Muscle layer of duodenum (tissue), 2 donors: ENCODE measurements around the gene DBNL.

Experiments used
- H3K27ac ChIP-seq: one replicate; pipeline ENCODE4 v1.7.0; 2013; ENCODE audit warnings: mild to moderate bottlenecking, low read length
- H3K27me3 ChIP-seq: one replicate; pipeline ENCODE4 v1.7.0; 2013; ENCODE audit warnings: low read depth, mild to moderate bottlenecking, control low read depth, low read length
- H3K36me3 ChIP-seq, 2 donors: one replicate each; pipeline ENCODE4 v1.7.0; 2013; ENCODE audit warnings: low read length in 2 of 2, control low read depth in 1 of 2, mild to moderate bottlenecking in 1 of 2; ENCODE audit not compliant: insufficient read depth in 2 of 2, control insufficient read depth in 1 of 2
- H3K4me1 ChIP-seq, 2 donors: one replicate each; pipeline ENCODE4 v1.7.0; 2013; ENCODE audit warnings: low read length in 2 of 2, mild to moderate bottlenecking in 2 of 2, control low read depth in 1 of 2, moderate library complexity in 1 of 2; ENCODE audit not compliant: insufficient read depth in 2 of 2, control insufficient read depth in 1 of 2
- H3K4me3 ChIP-seq, 2 donors: one replicate each; pipeline ENCODE4 v1.7.0; 2013; ENCODE audit warnings: low read length in 2 of 2, low read depth in 1 of 2, mild to moderate bottlenecking in 1 of 2
- H3K9me3 ChIP-seq, 2 donors: one replicate each; pipeline ENCODE4 v1.7.0; 2013; ENCODE audit warnings: low read length in 2 of 2, control low read depth in 1 of 2, mild to moderate bottlenecking in 1 of 2; ENCODE audit not compliant: control insufficient read depth in 1 of 2
- donor health status: healthy.

Gene DBNL

GRCh38 chr7:44082541-44083207 is 38.2 kb downstream of the DBNL start:
- no peaks in the 10 kb centered on the region for H3K27me3 ChIP-seq
- H3K36me3 ChIP-seq, result peaks cover 17 to 24% of the 10 kb centered on the region in 2 donors
- H3K27ac ChIP-seq, result peak overlapping the region; percentile 82
- peaks cover 0 to 14% of the 10 kb centered on the region in 2 donors for H3K4me1 ChIP-seq
- peak overlapping the region; percentile 58 to 67 for H3K4me3 ChIP-seq
- no peaks in the 10 kb centered on the region for H3K9me3 ChIP-seq

GRCh38 chr7:44083796-44084195 is 39.3 kb downstream of the DBNL start:
- H3K27ac ChIP-seq, result no peak overlapping the region
- H3K4me3 ChIP-seq, result no peak overlapping the region
- H3K9me3 ChIP-seq, result no peaks in the 10 kb centered on the region
- peaks cover 6 to 13% of the 10 kb centered on the region in 2 donors for H3K36me3 ChIP-seq
- no peaks in the 10 kb centered on the region for H3K27me3 ChIP-seq
- peaks cover 0 to 25% of the 10 kb centered on the region in 2 donors for H3K4me1 ChIP-seq

DNA sequence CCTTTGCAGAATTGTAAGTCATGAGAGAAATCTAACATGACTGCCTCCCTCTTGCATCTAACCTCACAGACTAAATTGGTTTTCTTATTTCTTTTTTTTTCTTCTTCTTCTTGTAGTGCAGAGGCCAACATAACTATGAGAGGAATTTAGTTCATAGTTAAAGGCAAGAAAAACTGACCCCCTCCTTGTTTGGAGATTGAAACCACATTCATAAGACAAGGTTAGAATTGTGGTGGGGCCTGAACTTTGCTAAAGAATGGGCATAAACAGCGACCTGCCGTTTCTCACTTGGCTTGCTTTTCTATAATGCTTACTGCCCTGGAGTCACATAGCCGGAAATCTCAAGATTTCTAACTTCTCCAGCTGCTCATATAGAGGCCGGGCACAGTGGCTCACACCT is 40.2 kb downstream of the DBNL start:
- H3K27me3 ChIP-seq, result no peaks in the 10 kb centered on the region
- H3K9me3 ChIP-seq, result no peaks in the 10 kb centered on the region
- no peak overlapping the region for H3K27ac ChIP-seq
- peaks cover 0 to 26% of the 10 kb centered on the region in 2 donors for H3K4me1 ChIP-seq
- H3K36me3 ChIP-seq, result peaks cover 0 to 5% of the 10 kb centered on the region in 2 donors
- no peak overlapping the region for H3K4me3 ChIP-seq

- no peaks in the 10 kb centered on the region for H3K27me3 ChIP-seq
- H3K4me1 ChIP-seq, result peaks cover 0 to 24% of the 10 kb centered on the region in 2 donors
- no peaks in the 10 kb centered on the region for H3K36me3 ChIP-seq
- no peak overlapping the region for H3K4me3 ChIP-seq
- no peak overlapping the region for H3K27ac ChIP-seq
- no peaks in the 10 kb centered on the region for H3K9me3 ChIP-seq
Measured at GRCh38 chr7:44085546-44085945, 41.0 kb downstream of the DBNL start.

- no peaks in the 10 kb centered on the region for H3K27me3 ChIP-seq
- no peak overlapping the region for H3K4me3 ChIP-seq
- no peaks in the 10 kb centered on the region for H3K36me3 ChIP-seq
- H3K9me3 ChIP-seq, result no peaks in the 10 kb centered on the region
- H3K4me1 ChIP-seq, result peaks cover 0 to 14% of the 10 kb centered on the region in 2 donors
- H3K27ac ChIP-seq, result no peak overlapping the region
Measured at GRCh38 chr7:44086627-44087026, 42.1 kb downstream of the DBNL start.

DNA sequence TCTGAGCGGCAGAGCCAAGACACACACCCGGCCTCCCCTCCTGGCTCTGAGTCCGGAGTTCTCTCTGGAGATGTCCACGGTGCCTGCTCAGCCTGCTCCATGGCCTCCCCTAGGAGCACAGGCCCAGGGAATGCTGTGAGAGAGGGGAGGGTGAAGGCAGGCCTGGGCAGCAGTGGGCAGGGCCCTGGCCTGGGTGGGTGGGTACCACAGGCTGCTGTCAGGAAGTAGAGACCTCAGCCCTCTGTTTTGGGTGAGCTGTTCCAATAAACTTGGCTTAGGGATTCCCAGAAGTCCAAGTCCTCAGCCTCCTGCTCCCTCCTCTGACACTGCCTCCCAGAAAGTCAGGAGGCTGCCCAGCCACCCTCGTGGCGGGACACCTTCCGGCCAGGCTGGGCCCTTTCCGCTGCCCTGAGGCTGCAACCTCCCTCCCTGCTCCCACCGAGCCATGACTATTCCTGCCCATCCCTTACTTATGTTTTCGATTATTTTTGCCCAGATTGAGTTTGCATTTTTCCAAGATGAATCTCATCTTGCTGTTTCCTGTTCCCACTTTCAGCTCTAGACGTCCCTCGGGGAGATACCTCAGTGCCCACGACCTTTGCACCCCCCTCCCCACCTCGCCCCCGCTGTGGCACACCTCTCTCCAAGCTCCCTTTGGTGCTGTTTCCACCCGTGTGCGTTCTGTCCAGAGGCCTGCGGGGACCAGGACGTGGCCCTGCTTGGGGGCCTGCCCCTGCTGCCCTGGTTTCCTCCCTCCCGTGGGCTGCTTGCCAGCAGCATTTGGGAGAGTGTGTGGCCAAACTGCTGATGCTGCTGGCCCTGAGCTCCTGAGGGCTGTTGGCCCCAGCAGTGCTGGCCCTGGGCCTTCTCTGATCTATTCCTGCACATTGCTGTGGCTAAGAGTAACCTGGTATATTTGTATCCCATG is 43.7 kb downstream of the DBNL start:
- Histone ChIP-seq H3K27me3 (no peaks in the 10 kb centered on the region), H3K4me3 (no peak overlapping the region), H3K27ac (peak overlapping the region; percentile 51), H3K36me3 (no peaks in the 10 kb centered on the region), H3K4me1 (peaks cover 0 to 12% of the 10 kb centered on the region in 2 donors), H3K9me3 (no peaks in the 10 kb centered on the region)

DNA sequence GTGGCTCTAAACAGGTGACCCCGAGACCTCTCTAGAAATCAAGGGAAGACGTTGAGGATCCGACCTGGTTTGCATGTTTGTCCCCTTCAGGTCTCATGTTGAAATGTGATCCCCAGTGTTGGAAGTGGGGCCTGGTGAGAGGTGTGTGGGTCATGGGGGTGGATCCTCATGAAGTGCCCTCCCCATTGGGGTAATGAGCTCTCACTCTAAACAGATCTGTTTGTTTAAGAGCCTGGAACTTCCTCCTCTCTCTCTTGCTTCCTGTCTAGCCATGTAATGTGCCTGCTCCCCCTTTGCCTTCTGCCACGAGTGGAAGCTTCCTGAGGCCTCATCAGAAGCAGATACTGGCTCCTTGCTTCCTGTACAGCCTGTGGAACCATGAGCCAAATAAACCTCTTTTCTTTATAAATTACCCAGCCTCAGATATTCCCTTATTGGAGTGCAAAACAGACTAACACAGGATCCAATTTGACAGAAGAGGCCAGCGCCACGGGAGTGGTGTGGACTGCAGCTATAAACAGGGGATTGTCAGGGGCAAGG is 48.7 kb downstream of the DBNL start:
- no peak overlapping the region for H3K27ac ChIP-seq

GRCh38 chr7:44094365-44094764 is 49.9 kb downstream of the DBNL start:
- no peaks in the 10 kb centered on the region for H3K27me3 ChIP-seq
- no peaks in the 10 kb centered on the region for H3K36me3 ChIP-seq
- H3K9me3 ChIP-seq, result no peaks in the 10 kb centered on the region
- peaks cover 0 to 13% of the 10 kb centered on the region in 2 donors for H3K4me1 ChIP-seq
- no peak overlapping the region for H3K27ac ChIP-seq
- H3K4me3 ChIP-seq, result no peak overlapping the region

More for the DNA sequence above, 48.7 kb downstream of the DBNL start:
- no peak overlapping the region for H3K4me3 ChIP-seq
- H3K27me3 ChIP-seq, result no peaks in the 10 kb centered on the region
- H3K9me3 ChIP-seq, result no peaks in the 10 kb centered on the region
- no peaks in the 10 kb centered on the region for H3K36me3 ChIP-seq
- peaks cover 0 to 20% of the 10 kb centered on the region in 2 donors for H3K4me1 ChIP-seq

DNA sequence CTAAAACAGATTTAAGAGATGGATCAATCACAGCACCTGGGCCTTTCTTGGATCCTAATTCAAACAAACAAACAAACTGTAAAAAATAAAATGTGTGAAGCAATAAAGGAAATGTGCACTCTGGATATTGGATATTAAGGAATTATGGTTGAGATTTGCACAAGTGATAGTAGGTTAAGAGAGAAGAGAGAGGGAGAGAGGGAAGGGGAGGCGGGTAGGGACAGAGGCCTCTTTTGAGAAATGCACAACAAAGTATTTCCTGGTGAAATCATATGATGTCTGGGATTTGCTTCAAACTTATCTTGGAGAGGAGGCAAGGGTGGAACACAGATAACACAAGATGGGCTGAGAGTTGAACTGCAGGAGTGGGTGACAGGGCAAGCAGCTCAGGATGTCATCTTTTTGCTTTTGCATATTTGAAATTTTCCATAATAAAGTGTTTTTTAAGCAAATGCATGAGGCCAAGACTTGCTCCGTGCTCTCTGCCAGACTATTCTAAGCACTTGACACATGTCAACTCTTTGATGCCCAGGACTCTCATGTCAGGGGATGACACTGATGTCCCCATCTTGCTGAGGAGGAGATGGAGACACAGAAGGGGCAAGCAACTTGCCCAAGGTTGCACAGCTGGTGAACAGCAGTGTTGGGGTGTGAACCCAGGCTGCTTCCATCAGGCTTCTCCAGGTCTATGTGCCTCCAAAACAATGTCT is 50.5 kb downstream of the DBNL start:
- no peak overlapping the region for H3K27ac ChIP-seq
- no peak overlapping the region for H3K4me3 ChIP-seq
- peaks cover 0 to 13% of the 10 kb centered on the region in 2 donors for H3K4me1 ChIP-seq
- no peaks in the 10 kb centered on the region for H3K36me3 ChIP-seq
- H3K27me3 ChIP-seq, result no peaks in the 10 kb centered on the region
- H3K9me3 ChIP-seq, result no peaks in the 10 kb centered on the region

- H3K4me3 ChIP-seq, result no peak overlapping the region
- no peaks in the 10 kb centered on the region for H3K36me3 ChIP-seq
- peaks cover 0 to 13% of the 10 kb centered on the region in 2 donors for H3K4me1 ChIP-seq
- H3K27me3 ChIP-seq, result no peaks in the 10 kb centered on the region
- no peaks in the 10 kb centered on the region for H3K9me3 ChIP-seq
- no peak overlapping the region for H3K27ac ChIP-seq
Measured at GRCh38 chr7:44095781-44096180, 51.3 kb downstream of the DBNL start.
